IMR-90 (cell line): ENCODE data around the gene ADAM12. TPM values are rescaled to one million over a fixed set of nuclear protein-coding genes. Genes with fewer than 3 reads are reported as not detected.
A peak's percentile ranks its signal among the peaks of the same experiment; 100 is the strongest.

ENCODE experiments used
- ATAC-seq: fragments of 200-7000 bp; cut with Tn5 transposase; 2 replicates; pipeline ENCODE4 v1.9.1; 2020; ENCODE audit warnings: low read depth, mild to moderate bottlenecking, moderate library complexity
- BruUV-seq: library from RNA; stranded (reverse); fragments of 400-500 nt; replicated peaks from 2 replicates; lab custom pipeline; 2021; lab: Mats Ljungman, UMichigan
- CTCF ChIA-PET: fragments of 300-600 bp; formaldehyde crosslinking; extraction: SDS; loops from one replicate; lab custom pipeline; 2021; ENCODE audit warnings: antibody characterized with exemption; lab: Yijun Ruan, JAX
- POLR2A ChIA-PET: fragments of 300-600 bp; sonication (Branson Sonifier 250); formaldehyde crosslinking; loops from one replicate; lab custom pipeline; 2022; ENCODE audit warnings: antibody characterized with exemption; ENCODE audit not compliant: unreplicated experiment; lab: Charles Lee
- DNase-seq: peaks from one replicate; pipeline ENCODE4 v3.0.0; 2013
- H2AFZ ChIP-seq: replicated peaks from 2 replicates; pipeline ENCODE3; 2013; ENCODE audit warnings: low read length, mild to moderate bottlenecking; ENCODE audit not compliant: poor library complexity
- H2AK5ac ChIP-seq: 2 replicates; pipeline ENCODE4 v1.6.1; 2013; ENCODE audit warnings: low read depth, low read length, inconsistent platforms
- H2AK9ac ChIP-seq: replicated peaks from 2 replicates; pipeline ENCODE3; 2013; ENCODE audit warnings: mild to moderate bottlenecking, low read depth, low read length, moderate library complexity; ENCODE audit not compliant: poor library complexity
- H2BK120ac ChIP-seq: 2 replicates; pipeline ENCODE4 v1.6.1; 2013; ENCODE audit warnings: low read depth, low read length, inconsistent platforms
- H2BK15ac ChIP-seq: 3 replicates; pipeline ENCODE4 v1.6.1; 2013; ENCODE audit warnings: low read depth, low read length, inconsistent platforms
- H2BK20ac ChIP-seq: 2 replicates; pipeline ENCODE4 v1.6.1; 2013; ENCODE audit warnings: low read depth, mild to moderate bottlenecking, inconsistent platforms, low read length, moderate library complexity
- H2BK5ac ChIP-seq: 2 replicates; pipeline ENCODE4 v1.6.1; 2013; ENCODE audit warnings: mild to moderate bottlenecking, low read depth, low read length, inconsistent platforms; ENCODE audit not compliant: poor library complexity, severe bottlenecking
- H3K14ac ChIP-seq: replicated peaks from 2 replicates; pipeline ENCODE4 v1.6.1; 2013; ENCODE audit warnings: low read depth, low read length, inconsistent platforms
- H3K18ac ChIP-seq: 2 replicates; pipeline ENCODE4 v1.6.1; 2013; ENCODE audit warnings: low read depth, low read length, control low read depth
- H3K23ac ChIP-seq: 2 replicates; pipeline ENCODE4 v1.6.1; 2013; ENCODE audit warnings: low read depth, low read length, inconsistent platforms
- H3K27ac ChIP-seq: 2 replicates; pipeline ENCODE4 v1.5.1; 2013; ENCODE audit warnings: mild to moderate bottlenecking, control low read depth, low read length; ENCODE audit not compliant: insufficient read depth
- H3K27me3 ChIP-seq: 2 replicates; pipeline ENCODE4 v1.6.1; 2013; ENCODE audit warnings: low read length; ENCODE audit not compliant: control insufficient read depth, insufficient read depth
- H3K36me3 ChIP-seq: 2 replicates; pipeline ENCODE4 v1.6.1; 2013; ENCODE audit warnings: low read length, mixed read lengths; ENCODE audit not compliant: control insufficient read depth, insufficient read depth
- H3K4ac ChIP-seq: 2 replicates; pipeline ENCODE4 v1.6.1; 2013; ENCODE audit warnings: low read depth, low read length, inconsistent platforms
- H3K4me1 ChIP-seq: 2 replicates; pipeline ENCODE4 v1.6.1; 2013; ENCODE audit warnings: low read length, mixed read lengths; ENCODE audit not compliant: control insufficient read depth, insufficient read depth
- H3K4me2 ChIP-seq: 2 replicates; pipeline ENCODE4 v1.6.1; 2013; ENCODE audit warnings: low read depth, mild to moderate bottlenecking, control low read depth, low read length, moderate library complexity
- H3K4me3 ChIP-seq: 2 replicates; pipeline ENCODE4 v1.5.1; 2013; ENCODE audit warnings: low read depth, mild to moderate bottlenecking, control low read depth, low read length, moderate library complexity; ENCODE audit not compliant: insufficient read depth
- H3K56ac ChIP-seq: 2 replicates; pipeline ENCODE4 v1.6.1; 2013; ENCODE audit warnings: low read length, inconsistent platforms; ENCODE audit not compliant: insufficient read depth; ENCODE audit errors: extremely low read depth
- H3K79me1 ChIP-seq, 2 experiments: 2 replicates each; pipeline ENCODE4 v1.6.1; 2013; ENCODE audit warnings: low read length in 2 of 2, inconsistent platforms in 1 of 2, low read depth in 1 of 2
- H3K9ac ChIP-seq: 2 replicates; pipeline ENCODE4 v1.6.1; 2013; ENCODE audit warnings: low read depth, low read length, control low read depth
- H3K9me1 ChIP-seq: 2 replicates; pipeline ENCODE4 v1.6.1; 2013; ENCODE audit warnings: low read length, inconsistent platforms; ENCODE audit not compliant: insufficient read depth
- H3K9me3 ChIP-seq: 2 replicates; pipeline ENCODE4 v1.6.1; 2013; ENCODE audit warnings: low read length; ENCODE audit not compliant: control insufficient read depth, insufficient read depth
- H4K20me1 ChIP-seq: 2 replicates; pipeline ENCODE4 v1.6.1; 2013; ENCODE audit warnings: low read length, inconsistent platforms; ENCODE audit not compliant: insufficient read depth
- H4K5ac ChIP-seq: 2 replicates; pipeline ENCODE4 v1.6.1; 2013; ENCODE audit warnings: mild to moderate bottlenecking, low read depth, low read length, control low read depth
- H4K8ac ChIP-seq, 2 experiments: 2 replicates each; pipeline ENCODE4 v1.6.1; 2013; ENCODE audit warnings: low read depth in 2 of 2, low read length in 2 of 2, control low read depth in 1 of 2, inconsistent platforms in 1 of 2
- H4K91ac ChIP-seq: 2 replicates; pipeline ENCODE4 v1.6.1; 2013; ENCODE audit warnings: low read depth, low read length, inconsistent platforms; ENCODE audit not compliant: insufficient read depth
- BHLHE40 ChIP-seq: fragments of 150-350 bp; IDR thresholded peaks from 2 replicates; pipeline ENCODE4 v1.6.1; 2016; ENCODE audit warnings: mild to moderate bottlenecking, low read depth, low read length
- CHD1 ChIP-seq: IDR thresholded peaks from 2 replicates; pipeline ENCODE4 v1.6.1; 2012; ENCODE audit warnings: low read depth, low read length, improper control_type of control experiment
- MAFK ChIP-seq: IDR thresholded peaks from 2 replicates; pipeline ENCODE4 v1.6.1; 2012; ENCODE audit warnings: low read depth, low read length, improper control_type of control experiment
- MAZ ChIP-seq: IDR thresholded peaks from 2 replicates; pipeline ENCODE4 v1.6.1; 2012; ENCODE audit warnings: low read depth, mild to moderate bottlenecking, low read length, improper control_type of control experiment, moderate library complexity, borderline replicate concordance
- NFE2L2 ChIP-seq: fragments of 150-350 bp; IDR thresholded peaks from 2 replicates; pipeline ENCODE4 v1.6.1; 2016; ENCODE audit warnings: low read depth, mild to moderate bottlenecking, low read length
- RAD21 ChIP-seq: IDR thresholded peaks from 2 replicates; pipeline ENCODE4 v1.6.1; 2012; ENCODE audit warnings: low read length, improper control_type of control experiment
- RCOR1 ChIP-seq: IDR thresholded peaks from 2 replicates; pipeline ENCODE4 v1.6.1; 2012; ENCODE audit warnings: mild to moderate bottlenecking, low read length, improper control_type of control experiment; ENCODE audit not compliant: insufficient replicate concordance
- RFX5 ChIP-seq: IDR thresholded peaks from 2 replicates; pipeline ENCODE4 v1.8.0; 2012; ENCODE audit warnings: low read depth, mild to moderate bottlenecking, low read length, moderate library complexity
- SMC3 ChIP-seq: fragments of 150-350 bp; IDR thresholded peaks from 2 replicates; pipeline ENCODE4 v1.6.1; 2016; ENCODE audit warnings: low read depth, mild to moderate bottlenecking, antibody characterized with exemption, low read length, moderate library complexity
- WGBS, 2 experiments: methylation state at CpG; one replicate each; pipeline versions ENCODE4 v1.1.5 to v1.1.7; 2013; ENCODE audit warnings: missing lambda C conversion rate in 2 of 2; ENCODE audit not compliant: insufficient read length in 1 of 2; ENCODE audit errors: extremely low coverage in 2 of 2; 5-methylcytosine and 5-hydroxymethylcytosine counted together
- dilution Hi-C: fragments of 300-500 bp; cut with HindIII; formaldehyde crosslinking; loops from one replicate; pipeline ENCODE4 v1.14.3; 2018; ENCODE audit warnings: low sequenced_read_pairs; ENCODE audit not compliant: unreplicated experiment
- in situ Hi-C: fragments of 300-500 bp; cut with MboI; formaldehyde crosslinking; loops from 3 replicates; pipeline ENCODE4 v1.14.3; 2019; ENCODE audit warnings: low sequenced_read_pairs, inconsistent platforms, mixed read lengths
- intact Hi-C: fragments of 100-400 bp; cut with micrococcal nuclease; formaldehyde crosslinking; loops from 2 replicates; pipeline ENCODE4 v1.10.0; 2022
- polyA plus RNA-seq, 3 experiments: library from polyadenylated mRNA; depleted of rRNA; stranded (reverse); fragments of >200 nt; gene quantifications; 2 replicates each; pipeline ENCODE4 v1.2.3, GENCODE V29; 2012; ENCODE audit warnings: low replicate concordance in 1 of 3
- total RNA-seq: library from RNA; depleted of rRNA; stranded (reverse); fragments of >200 nt; gene quantifications from 2 replicates; pipeline ENCODE4 v1.2.3, GENCODE V29; 2012
- TF ChIP-seq, protein P1 (sequence below): conservative IDR thresholded peaks from 2 replicates; pipeline ENCODE4 v1.5.1; 2012; ENCODE audit warnings: mild to moderate bottlenecking, low read depth, low read length, improper control_type of control experiment
- TF ChIP-seq, protein P2 (sequence below): fragments of 150-350 bp; IDR thresholded peaks from 2 replicates; pipeline ENCODE4 v1.6.1; 2017; ENCODE audit warnings: mild to moderate bottlenecking, antibody characterized with exemption, low read length, low read depth
- TF ChIP-seq, protein P3 (sequence below): fragments of 150-350 bp; IDR thresholded peaks from 2 replicates; pipeline ENCODE4 v1.6.1; 2016; ENCODE audit warnings: low read depth, mild to moderate bottlenecking, low read length, moderate library complexity, borderline replicate concordance

Gene ADAM12
- total and polyA plus RNA-seq, 2 of the 4 experiments (the other 2 are of a cell fraction): 9.6 to 10.2 TPM

DNA sequence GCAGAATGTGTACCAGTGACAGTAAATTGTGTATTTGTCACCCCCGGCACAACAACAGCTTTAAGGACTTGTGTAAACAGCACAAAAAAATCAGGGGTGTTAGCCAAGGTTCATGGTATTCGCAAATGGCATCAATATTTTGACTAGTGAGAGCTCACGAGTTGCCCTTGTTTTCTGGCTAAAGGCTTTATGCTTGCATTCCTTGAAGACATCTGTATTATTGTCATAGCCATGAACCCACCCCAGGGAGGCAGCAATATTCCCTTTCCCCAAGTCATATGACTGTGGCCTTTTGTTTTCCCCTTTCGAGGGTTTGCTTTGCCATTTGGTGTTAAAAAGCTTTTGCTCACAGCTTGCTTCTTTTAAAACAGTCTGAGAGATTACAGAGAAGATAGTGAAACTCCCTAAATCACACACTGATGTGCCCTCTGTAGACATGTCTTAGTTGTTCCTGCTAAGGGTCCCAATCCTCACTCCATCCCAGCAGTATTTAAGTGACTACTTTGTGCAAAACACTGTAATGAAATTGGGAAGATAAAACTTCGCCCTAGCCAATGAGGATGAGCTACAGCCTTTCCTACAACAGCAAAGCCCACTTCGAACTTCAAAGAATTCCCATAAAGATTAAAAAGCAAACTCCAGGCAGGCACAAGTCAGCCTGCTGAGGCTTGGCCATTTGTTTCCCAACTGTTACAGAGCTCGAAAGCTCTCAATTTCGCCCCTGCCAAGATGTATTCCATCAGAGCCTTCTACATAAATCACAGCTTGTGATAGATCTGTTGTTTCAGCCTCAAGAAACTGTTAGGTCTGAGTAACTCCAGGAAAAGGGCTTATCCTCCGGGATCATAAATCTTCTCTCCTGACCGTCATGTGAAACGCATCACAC lies 172.3 kb downstream of the ADAM12 start:
- CTCF ChIA-PET: no interaction called here
- 58% methylated on average over 3 of the region's 11 CpGs; no CpG with 5 or more reads in 1 of the 2 experiments for WGBS, 2 experiments
- Histone ChIP-seq H3K9ac (no peak overlapping the region), H3K4me1 (no peaks in the 10 kb centered on the region; the same call in 1 of the 2 replicates), H3K36me3 (no peaks in the 10 kb centered on the region), H3K4me2 (no peak overlapping the region), H2AK5ac (no peak overlapping the region), H2BK20ac (no peak overlapping the region), H3K18ac (no peak overlapping the region), H3K4ac (no peak overlapping the region), H3K79me1 (no peaks in the 10 kb centered on the region), H2AFZ (no peak overlapping the region), H3K9me1 (no peaks in the 10 kb centered on the region), H2BK120ac (no peak overlapping the region), H3K23ac (0 out of 2 replicates have a peak overlapping the region, but pooled peaks have one; percentile 5), H3K56ac (no peak overlapping the region), H2AK9ac (no peak overlapping the region), H2BK15ac (no peak overlapping the region), H4K5ac (no peak overlapping the region), H3K27ac (no peak overlapping the region), H2BK5ac (no peak overlapping the region), H4K91ac (no peak overlapping the region), H3K27me3 (no peaks in the 10 kb centered on the region), H3K14ac (no peak overlapping the region), H4K8ac (no peak overlapping the region), H3K9me3 (peaks cover 3% of the 10 kb centered on the region; the same call in 1 of the 2 replicates), H3K4me3 (no peak overlapping the region), H4K20me1 (no peaks in the 10 kb centered on the region)
- TF ChIP-seq SMC3 (no peak), RAD21 (no peak), MAZ (no peak), RFX5 (no peak), RCOR1 (no peak), CHD1 (no peak), BHLHE40 (no peak), MAFK (no peak), NFE2L2 (no peak)
- TF ChIP-seq, protein P1, sequence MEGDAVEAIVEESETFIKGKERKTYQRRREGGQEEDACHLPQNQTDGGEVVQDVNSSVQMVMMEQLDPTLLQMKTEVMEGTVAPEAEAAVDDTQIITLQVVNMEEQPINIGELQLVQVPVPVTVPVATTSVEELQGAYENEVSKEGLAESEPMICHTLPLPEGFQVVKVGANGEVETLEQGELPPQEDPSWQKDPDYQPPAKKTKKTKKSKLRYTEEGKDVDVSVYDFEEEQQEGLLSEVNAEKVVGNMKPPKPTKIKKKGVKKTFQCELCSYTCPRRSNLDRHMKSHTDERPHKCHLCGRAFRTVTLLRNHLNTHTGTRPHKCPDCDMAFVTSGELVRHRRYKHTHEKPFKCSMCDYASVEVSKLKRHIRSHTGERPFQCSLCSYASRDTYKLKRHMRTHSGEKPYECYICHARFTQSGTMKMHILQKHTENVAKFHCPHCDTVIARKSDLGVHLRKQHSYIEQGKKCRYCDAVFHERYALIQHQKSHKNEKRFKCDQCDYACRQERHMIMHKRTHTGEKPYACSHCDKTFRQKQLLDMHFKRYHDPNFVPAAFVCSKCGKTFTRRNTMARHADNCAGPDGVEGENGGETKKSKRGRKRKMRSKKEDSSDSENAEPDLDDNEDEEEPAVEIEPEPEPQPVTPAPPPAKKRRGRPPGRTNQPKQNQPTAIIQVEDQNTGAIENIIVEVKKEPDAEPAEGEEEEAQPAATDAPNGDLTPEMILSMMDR: no peak
- TF ChIP-seq, protein P2, sequence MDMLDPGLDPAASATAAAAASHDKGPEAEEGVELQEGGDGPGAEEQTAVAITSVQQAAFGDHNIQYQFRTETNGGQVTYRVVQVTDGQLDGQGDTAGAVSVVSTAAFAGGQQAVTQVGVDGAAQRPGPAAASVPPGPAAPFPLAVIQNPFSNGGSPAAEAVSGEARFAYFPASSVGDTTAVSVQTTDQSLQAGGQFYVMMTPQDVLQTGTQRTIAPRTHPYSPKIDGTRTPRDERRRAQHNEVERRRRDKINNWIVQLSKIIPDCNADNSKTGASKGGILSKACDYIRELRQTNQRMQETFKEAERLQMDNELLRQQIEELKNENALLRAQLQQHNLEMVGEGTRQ: no peak
- TF ChIP-seq, protein P3, sequence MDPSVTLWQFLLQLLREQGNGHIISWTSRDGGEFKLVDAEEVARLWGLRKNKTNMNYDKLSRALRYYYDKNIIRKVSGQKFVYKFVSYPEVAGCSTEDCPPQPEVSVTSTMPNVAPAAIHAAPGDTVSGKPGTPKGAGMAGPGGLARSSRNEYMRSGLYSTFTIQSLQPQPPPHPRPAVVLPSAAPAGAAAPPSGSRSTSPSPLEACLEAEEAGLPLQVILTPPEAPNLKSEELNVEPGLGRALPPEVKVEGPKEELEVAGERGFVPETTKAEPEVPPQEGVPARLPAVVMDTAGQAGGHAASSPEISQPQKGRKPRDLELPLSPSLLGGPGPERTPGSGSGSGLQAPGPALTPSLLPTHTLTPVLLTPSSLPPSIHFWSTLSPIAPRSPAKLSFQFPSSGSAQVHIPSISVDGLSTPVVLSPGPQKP: no peak
- ATAC-seq (peak; percentile 17), DNase-seq (peak; percentile 28)
- in situ Hi-C loops: no loop called here
- dilution Hi-C loops: no loop called here
- BruUV-seq: no TSS peak
- intact Hi-C loops: no loop called here
- POLR2A ChIA-PET: no interaction called here
